Measurements from ENCODE around the gene MADCAM1. TPM values are rescaled to one million over a fixed set of nuclear protein-coding genes. Genes with fewer than 3 reads are reported as not detected.
"Not testable (repeated sequence)": the region's sequence is repeated elsewhere in the genome, so short reads cannot be mapped to it uniquely, and the experiment has no call there.

MADCAM1 gene
- under 1 TPM; 0.80 to 0.91 TPM for total RNA-seq

DNA sequence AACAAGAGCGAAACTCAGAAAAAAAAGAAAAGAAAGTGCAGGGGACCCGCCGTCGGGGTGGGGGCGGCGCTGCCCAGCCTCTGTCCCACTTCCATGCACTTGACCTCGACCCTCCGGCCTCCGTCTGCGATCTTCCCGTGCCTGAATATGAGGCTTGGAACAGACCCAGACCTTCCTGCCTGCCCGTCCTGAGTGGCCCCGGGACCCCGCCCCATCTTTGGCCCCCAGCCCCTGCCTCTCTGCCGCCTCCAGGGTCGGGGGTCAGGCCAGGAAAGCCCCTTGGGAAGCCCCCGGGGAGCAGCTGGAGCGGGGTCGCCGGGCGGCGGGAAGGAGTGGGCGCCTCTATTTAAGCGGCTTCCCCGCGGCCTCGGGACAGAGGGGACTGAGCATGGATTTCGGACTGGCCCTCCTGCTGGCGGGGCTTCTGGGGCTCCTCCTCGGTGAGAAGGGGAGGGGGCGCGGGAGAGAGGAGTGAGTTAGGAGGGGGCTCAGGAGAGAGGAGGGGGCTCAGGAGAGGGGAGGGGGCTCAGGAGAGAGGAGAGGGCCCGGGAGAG is at the start of gene MADCAM1:
TSS of gene MADCAM1 (plus strand) at position 375 of the 554 bp plus-strand sequence. CDS start at position 389, 14 bp downstream.
- peaks cover 10% of the 10 kb centered on the region for H3K27me3 ChIP-seq (replicated peaks; ENCODE audit: insufficient read depth)
- DNase-seq (ENCODE audit: low spot score) = no peak

DNA sequence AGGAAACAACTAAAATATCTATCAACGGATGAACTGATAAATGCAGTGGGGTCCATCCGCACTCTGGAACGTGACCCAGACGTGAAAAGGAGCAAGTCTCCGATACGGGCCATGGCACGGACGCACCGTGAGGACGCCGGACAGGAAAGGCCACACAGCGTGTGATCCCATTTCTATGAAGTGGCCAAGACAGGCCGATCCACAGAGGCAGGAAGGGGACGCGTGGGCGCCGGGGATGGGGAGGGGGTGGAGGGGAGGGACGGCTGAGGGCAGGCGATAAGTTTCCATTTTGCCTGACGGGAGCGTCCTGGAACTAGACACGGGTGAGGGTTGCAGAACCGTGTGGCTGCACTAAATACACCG is 49.2 kb upstream of the MADCAM1 start:
- intact Hi-C loops (cut with DNase I) = no loop called here
- no peak overlapping the region for H3K4me3 ChIP-seq
- DNase-seq (ENCODE audit: low spot score) = no peak
- H3K27me3 ChIP-seq (replicated peaks; ENCODE audit: insufficient read depth) = no peaks in the 10 kb centered on the region
- no peaks in the 10 kb centered on the region for H3K4me1 ChIP-seq (replicated peaks)
- no peaks in the 10 kb centered on the region for H3K9me3 ChIP-seq
- 87% methylated on average over 24 of the region's 24 CpGs for WGBS
- H3K36me3 ChIP-seq = no peaks in the 10 kb centered on the region
- no peak for TF ChIP-seq POLR2A (IDR thresholded peaks at IDR 0.05)
- no peak for TF ChIP-seq POLR2AphosphoS5 (IDR thresholded peaks at IDR 0.05)
- TF ChIP-seq, protein P1, sequence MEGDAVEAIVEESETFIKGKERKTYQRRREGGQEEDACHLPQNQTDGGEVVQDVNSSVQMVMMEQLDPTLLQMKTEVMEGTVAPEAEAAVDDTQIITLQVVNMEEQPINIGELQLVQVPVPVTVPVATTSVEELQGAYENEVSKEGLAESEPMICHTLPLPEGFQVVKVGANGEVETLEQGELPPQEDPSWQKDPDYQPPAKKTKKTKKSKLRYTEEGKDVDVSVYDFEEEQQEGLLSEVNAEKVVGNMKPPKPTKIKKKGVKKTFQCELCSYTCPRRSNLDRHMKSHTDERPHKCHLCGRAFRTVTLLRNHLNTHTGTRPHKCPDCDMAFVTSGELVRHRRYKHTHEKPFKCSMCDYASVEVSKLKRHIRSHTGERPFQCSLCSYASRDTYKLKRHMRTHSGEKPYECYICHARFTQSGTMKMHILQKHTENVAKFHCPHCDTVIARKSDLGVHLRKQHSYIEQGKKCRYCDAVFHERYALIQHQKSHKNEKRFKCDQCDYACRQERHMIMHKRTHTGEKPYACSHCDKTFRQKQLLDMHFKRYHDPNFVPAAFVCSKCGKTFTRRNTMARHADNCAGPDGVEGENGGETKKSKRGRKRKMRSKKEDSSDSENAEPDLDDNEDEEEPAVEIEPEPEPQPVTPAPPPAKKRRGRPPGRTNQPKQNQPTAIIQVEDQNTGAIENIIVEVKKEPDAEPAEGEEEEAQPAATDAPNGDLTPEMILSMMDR (IDR thresholded peaks at IDR 0.05) = no peak
- H3K27ac ChIP-seq = no peak overlapping the region

More for the DNA sequence above, at the start of gene MADCAM1:
- H3K27ac ChIP-seq = no peak within 1 kb of the TSS
- no peaks in the 10 kb centered on the region for H3K36me3 ChIP-seq
- no peaks in the 10 kb centered on the region for H3K9me3 ChIP-seq
- no peak within 1 kb of the TSS for H3K4me3 ChIP-seq
- intact Hi-C loops (cut with DNase I) = no loop called here
- no peaks in the 10 kb centered on the region for H3K4me1 ChIP-seq (replicated peaks)
- TF ChIP-seq POLR2AphosphoS5 (IDR thresholded peaks at IDR 0.05) (no peak), POLR2A (IDR thresholded peaks at IDR 0.05) (no peak)
- TF ChIP-seq, protein P1 (IDR thresholded peaks at IDR 0.05) = no peak
- WGBS = 7% methylated on average over 24 of the region's 33 CpGs

DNA sequence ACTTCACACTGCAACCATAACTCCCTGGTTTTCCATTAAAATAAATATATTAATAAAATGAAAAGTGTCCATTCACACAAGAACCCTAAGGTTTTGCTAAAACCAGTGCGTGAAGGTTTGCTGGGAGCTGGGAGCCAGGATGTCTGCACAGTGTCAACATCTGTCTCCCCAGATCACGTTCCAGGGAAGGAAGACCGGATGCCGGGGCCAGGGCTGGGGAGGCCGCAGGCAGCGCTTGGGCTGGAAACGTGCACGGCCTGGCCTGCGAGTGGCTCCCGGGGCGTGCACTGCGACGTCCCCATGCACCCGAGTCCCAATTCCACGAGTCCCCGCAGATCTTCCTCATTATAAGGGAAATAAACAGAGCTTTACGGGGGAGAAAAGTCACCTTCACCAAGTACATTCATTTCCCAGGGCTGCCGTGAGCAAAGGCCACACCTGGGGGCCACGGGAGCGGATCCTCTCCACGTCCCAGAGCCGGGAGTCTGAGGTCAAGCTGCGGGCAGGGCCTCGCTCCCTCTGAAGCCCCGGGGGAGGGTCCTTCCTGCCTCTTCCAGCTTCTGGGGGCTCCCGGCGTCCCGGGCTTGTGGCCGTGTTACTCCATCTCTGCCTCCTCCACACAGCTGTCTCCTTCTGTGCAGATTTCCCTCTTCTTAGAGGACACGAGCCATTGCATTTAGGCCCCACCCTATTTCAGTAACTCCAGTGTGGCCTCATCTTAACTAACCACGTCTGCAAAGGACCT is 48.3 kb upstream of the MADCAM1 start:
- Histone ChIP-seq H3K27ac (no peak overlapping the region), H3K27me3 (replicated peaks; ENCODE audit: insufficient read depth) (no peaks in the 10 kb centered on the region), H3K9me3 (no peaks in the 10 kb centered on the region), H3K36me3 (no peaks in the 10 kb centered on the region), H3K4me3 (no peak overlapping the region), H3K4me1 (replicated peaks) (no peaks in the 10 kb centered on the region)
- 48% methylated on average over 31 of the region's 31 CpGs for WGBS
- TF ChIP-seq, protein P1 (IDR thresholded peaks at IDR 0.05) = no peak
- TF ChIP-seq POLR2AphosphoS5 (IDR thresholded peaks at IDR 0.05) = no peak
- no peak for TF ChIP-seq POLR2A (IDR thresholded peaks at IDR 0.05)
- intact Hi-C loops (cut with DNase I) = no loop called here
- no peak for DNase-seq (ENCODE audit: low spot score)

DNA sequence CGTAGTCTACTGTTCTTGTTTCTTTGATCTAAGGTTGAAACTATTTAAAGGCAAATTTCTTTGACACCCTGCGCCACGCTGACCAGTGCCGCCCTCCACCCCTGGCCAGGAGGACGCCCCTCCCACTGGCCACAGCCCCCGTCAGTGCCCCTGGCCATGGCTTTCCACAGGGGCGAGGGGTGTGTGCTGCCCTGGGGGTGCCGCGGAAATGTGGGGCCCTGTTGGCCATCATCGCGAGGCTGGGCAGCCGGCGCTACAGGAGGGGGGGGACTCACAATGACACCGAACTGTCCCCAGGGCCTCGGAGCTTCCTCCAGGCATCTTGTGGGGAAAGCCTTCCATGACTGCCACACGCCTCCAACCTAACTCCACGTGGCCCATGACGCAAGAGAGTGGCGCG is 46.4 kb upstream of the MADCAM1 start:
- Histone ChIP-seq H3K4me1 (replicated peaks) (no peaks in the 10 kb centered on the region), H3K36me3 (no peaks in the 10 kb centered on the region), H3K27ac (no peak overlapping the region), H3K4me3 (no peak overlapping the region), H3K9me3 (no peaks in the 10 kb centered on the region), H3K27me3 (replicated peaks; ENCODE audit: insufficient read depth) (no peaks in the 10 kb centered on the region)
- no peak for DNase-seq (ENCODE audit: low spot score)
- 89% methylated on average over 20 of the region's 20 CpGs for WGBS
- intact Hi-C loops (cut with DNase I) = no loop called here
- TF ChIP-seq POLR2A (IDR thresholded peaks at IDR 0.05) = no peak
- TF ChIP-seq, protein P1 (IDR thresholded peaks at IDR 0.05) = no peak
- no peak for TF ChIP-seq POLR2AphosphoS5 (IDR thresholded peaks at IDR 0.05)

DNA sequence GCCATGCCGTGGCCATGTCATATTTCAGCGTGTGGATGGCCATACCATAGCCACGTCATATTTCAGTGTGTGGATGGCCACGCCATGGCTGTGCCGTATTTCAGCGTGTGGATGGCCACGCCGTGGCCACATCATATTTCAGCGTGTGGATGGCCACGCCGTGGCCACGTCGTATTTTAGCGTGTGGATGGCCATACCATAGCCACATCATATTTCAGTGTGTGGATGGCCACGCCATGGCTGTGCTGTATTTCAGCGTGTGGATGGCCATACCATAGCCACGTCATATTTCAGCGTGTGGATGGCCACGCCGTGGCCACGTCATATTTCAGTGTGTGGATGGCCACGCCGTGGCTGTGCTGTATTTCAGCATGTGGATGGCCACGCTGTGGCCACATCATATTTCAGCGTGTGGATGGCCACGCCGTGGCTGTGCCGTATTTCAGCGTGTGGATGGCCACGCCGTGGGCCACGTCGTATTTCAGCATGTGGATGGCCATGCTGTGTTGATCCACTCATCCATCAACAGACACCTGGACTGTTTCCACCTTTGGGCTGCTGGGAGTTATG is 45.3 kb upstream of the MADCAM1 start:
- DNase-seq (ENCODE audit: low spot score); H3K27me3 ChIP-seq (replicated peaks; ENCODE audit: insufficient read depth); H3K36me3 ChIP-seq; H3K4me1 ChIP-seq (replicated peaks); H3K27ac ChIP-seq; H3K4me3 ChIP-seq; intact Hi-C loops (cut with DNase I); H3K9me3 ChIP-seq: not testable (repeated sequence)
- 92% methylated on average over 33 of the region's 33 CpGs for WGBS
